GM19099 (cell line): ENCODE results near the gene RTBDN.
A peak's percentile ranks its signal among the peaks of the same experiment; 100 is the strongest.

Source experiments
- POLR2A ChIP-seq: IDR thresholded peaks from 3 replicates; pipeline ENCODE4 v1.6.1; 2011; ENCODE audit warnings: low read depth; ENCODE audit not compliant: insufficient read length; ENCODE audit errors: extremely low read depth

RTBDN gene

DNA sequence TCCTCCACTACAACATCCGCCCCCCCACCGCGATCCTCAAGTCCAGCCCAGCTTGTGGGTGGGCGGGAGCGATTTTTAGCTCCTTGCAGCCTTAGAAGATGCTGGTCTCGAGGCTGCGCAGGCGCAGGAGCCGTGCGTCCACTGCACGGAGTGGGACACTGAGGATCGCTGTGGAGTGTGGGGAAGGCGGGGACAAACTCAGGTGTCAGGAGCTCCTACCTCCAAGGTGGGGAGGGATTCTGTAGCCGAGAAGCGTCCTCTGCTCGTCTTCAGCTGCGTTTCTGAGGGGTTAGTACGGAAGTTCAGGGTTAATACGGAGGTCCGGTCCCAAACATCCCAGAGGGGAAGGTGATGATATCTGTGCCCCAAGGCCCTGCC, at the start of gene RTBDN:
Gene RTBDN (minus strand): TSS at position 14 of the 378 bp plus-strand sequence. CDS start 4,600 bp downstream, outside the sequence.
- no peak for TF ChIP-seq POLR2A

DNA sequence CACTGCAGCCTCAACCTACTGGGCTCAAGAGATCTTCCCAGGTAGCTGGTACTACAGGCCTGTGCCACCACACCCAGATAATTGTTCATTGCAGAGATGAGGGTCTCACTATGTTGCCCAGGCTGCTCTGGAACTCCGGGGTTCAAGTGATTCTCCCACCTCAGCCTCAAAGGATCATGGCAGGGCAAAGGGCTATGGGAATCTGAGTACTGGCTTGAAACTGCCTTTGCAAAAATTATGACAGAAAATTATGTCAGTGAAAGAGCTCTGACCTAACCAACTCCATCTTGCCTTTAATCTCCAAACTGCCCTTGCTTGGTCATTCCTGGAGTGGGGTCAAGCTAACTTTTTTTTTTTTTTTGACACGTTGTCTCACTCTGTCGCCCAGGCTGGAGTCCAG, 48.2 kb upstream of the RTBDN start:
- no peak for TF ChIP-seq POLR2A

DNA sequence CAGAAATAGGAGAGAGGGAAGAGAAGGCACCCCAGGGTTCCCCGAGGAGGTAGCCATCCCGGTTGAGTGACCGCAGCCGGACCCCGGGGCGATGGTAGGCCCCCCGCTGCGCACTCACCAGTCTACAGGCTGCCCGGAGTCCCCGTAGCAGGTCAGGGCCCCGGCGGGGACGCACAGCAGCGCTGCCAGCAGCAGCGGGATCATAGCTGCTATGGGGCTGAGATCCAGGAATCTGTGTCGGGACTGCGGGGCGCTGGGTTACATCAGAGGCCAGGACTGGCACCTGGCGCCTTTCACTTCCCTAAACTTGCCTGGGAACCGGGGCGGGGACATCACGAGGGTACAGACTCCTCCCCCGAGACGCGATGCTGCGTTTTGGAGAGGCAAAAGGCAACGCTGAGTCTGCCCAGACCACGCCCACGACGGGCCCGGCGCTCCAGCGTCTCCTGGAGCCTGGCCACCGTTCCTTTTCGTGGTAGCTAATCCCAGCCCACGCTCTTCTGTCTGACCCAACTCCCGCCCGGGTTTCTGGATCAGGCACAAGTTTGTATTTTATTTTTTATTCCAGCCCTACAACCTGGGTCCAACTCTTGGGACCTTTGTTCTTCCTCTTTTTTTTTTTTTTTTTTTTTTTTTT, 46.9 kb upstream of the RTBDN start, which contains the start of gene DNASE2:
Gene DNASE2 (minus strand): TSS at position 278 of the 637 bp plus-strand sequence. CDS start 74 bp downstream, at position 204.
- peak; percentile 87 for TF ChIP-seq POLR2A

DNA sequence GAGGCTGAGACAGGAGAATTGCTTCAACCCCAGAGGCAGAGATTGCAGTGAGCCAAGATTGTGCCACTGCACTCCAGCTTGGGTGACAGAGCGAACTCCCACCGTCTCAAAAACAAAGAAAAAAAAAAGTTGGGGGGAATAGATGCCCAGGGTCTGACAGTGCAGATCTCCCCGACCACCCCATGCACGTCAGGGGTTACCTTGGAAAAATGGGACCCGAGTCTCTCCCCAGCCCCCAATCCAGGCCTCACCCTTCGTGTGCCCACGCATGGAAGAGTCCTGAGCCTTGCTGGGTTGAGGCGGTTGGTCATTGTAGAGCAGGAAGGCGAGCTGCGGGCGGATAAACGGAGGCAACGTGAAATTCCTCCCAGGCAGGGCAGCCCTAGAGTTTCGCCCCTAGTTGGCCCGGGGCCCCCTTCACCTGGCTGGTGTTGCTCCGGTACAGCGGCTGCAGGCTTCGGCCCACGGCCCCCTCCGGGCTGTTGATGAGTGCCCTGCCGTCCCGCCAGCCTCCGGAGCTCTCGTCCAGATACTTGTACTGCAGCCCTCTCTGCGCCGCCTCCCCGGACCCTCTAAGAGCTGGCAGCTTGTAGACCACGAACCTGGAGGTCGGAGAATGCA, 46.3 kb upstream of the RTBDN start:
- TF ChIP-seq POLR2A = no peak

DNA sequence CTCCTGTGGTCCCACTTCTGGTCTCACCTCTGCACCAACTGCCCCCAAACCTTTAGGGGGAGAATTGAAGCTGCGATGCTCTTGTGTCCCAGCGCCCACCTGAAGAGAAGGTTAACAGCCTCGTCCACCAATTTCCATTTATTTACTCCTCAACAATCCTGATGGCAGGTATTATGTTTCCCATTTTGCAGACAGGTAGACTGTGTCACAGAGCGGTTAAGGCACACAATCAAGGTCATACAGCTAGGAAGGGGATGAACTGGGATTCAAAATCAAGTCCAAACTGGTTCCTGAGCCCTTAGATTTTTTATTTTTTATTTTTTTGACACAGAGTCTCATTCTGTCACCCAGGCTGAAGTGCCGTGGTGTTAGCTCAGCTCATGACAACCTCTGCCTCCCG, 40.7 kb upstream of the RTBDN start:
- TF ChIP-seq POLR2A = no peak

DNA sequence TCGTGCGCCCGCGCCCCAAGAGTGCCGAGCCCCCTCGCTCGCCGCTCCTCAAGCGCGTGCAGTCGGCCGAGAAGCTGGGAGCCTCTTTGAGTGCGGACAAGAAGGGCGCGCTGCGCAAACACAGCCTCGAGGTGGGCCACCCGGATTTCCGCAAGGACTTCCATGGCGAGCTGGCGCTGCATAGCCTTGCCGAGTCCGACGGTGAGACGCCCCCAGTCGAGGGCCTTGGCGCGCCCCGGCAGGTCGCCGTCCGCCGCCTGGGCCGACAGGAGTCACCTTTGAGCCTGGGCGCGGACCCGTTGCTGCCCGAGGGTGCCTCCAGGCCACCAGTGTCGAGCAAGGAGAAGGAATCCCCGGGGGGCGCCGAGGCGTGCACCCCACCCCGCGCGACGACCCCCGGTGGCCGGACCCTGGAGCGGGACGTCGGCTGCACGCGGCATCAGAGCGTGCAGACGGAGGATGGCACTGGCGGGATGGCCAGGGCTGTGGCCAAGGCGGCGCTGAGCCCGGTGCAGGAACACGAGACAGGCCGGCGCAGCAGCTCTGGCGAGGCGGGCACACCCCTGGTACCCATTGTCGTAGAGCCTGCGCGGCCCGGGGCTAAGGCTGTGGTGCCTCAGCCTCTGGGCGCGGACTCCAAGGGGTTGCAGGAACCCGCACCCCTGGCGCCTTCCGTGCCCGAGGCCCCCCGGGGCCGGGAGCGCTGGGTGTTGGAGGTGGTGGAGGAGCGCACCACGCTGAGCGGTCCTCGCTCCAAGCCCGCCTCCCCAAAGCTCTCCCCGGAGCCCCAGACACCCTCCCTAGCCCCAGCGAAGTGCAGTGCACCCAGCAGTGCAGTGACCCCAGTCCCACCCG, 39.7 kb upstream of the RTBDN start:
- TF ChIP-seq POLR2A = no peak

DNA sequence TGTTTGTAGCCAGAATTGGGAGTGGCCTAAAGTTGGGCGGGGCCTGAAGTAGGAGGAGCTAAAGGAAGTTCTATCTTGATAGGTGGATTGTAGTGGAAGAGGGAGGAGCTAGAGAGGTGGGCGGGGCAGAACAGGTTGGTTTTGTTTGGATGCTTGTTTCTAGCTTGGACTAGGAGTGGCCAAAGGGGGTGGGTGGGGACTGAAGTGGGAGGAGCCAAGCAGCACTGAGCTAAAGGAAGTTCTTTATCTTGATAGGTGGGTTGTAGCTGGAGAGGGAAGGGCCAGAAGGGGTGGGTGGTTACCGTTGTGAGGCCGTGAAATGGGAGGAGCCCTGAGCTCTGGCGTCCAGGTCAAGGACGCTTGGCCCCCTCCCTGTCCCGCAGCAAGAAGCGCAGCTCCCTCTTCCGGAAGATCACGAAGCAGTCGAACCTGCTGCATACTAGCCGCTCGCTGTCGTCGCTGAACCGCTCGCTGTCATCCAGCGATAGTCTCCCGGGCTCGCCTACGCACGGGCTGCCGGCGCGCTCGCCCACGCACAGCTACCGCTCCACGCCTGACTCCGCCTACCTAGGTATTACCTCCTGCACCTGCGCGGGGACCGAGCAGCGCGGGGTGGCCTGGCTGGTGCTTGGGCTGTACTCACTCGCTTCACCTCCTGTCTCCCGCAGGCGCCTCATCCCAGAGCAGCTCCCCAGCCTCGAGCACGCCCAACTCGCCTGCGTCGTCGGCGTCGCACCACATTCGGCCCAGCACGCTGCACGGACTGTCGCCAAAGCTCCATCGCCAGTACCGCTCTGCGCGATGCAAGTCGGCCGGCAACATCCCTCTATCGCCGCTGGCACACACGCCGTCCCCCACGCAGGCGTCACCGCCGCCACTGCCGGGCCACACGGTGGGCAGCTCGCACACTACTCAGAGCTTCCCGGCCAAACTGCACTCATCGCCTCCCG, 38.8 kb upstream of the RTBDN start:
- no peak for TF ChIP-seq POLR2A

DNA sequence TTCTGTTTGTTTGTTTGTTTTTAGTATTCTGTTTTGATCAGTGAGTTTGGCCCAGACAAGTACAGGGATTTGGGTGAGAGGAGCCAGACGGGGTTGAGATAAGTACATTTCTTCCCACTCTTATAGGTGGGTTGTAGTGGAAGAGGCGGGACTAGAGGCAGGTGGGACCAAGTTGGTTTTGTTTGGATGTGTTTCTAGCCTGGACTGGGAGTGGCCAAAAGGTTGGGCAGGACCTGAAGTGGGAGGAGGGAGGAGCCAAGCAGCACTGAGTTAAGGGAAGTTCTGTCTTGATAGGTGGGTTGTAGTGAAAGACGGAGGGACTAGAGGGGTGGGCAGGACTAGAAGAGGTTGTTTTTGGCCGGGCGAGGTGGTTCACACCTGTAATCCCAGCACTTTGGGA, 37.9 kb upstream of the RTBDN start:
- TF ChIP-seq POLR2A = no peak

DNA sequence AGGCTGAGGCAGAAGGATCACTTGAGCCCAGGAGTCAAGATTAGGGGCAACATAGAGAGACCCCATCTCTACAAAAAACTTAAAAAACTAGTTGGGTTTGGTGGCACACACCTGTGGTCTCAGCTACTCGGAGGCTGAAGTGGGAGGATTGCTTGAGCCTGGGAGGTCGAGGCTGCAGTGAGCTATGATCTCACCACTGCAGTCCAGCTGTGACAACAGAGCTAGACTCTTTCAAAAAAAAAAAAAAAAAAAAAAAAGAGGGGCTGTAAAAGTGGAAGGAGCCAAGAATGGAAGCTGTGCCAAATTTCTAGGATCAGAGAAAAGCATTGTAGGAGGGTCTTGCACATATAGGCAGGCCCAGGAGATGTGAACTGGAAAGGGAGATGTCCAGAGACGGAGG, 37.3 kb upstream of the RTBDN start:
- no peak for TF ChIP-seq POLR2A

DNA sequence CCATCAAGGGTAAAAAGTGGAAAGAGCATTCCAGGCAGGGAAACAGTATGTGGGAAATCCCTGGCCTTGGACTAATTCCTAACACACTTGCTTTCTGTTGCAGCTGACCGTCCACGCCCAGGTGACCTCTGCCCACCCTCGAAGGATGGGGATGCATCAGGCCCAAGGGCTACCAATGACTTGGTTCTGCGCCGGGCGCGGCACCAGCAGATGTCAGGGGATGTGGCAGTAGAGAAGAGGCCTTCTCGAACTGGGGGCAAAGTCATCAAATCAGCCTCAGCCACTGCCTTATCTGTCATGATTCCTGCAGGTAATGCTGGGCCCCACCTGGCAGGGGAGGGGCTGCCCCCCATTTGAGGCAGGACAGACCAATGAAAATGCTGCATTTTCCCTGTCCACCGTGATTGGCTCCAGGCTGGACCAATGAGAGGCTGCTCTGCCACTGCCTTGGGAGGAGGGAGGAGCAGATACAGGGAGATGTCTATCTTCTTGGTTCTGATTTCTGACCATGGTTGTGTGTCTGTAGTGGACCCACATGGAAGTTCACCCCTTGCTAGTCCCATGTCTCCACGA, 34.2 kb upstream of the RTBDN start:
- TF ChIP-seq POLR2A = no peak

DNA sequence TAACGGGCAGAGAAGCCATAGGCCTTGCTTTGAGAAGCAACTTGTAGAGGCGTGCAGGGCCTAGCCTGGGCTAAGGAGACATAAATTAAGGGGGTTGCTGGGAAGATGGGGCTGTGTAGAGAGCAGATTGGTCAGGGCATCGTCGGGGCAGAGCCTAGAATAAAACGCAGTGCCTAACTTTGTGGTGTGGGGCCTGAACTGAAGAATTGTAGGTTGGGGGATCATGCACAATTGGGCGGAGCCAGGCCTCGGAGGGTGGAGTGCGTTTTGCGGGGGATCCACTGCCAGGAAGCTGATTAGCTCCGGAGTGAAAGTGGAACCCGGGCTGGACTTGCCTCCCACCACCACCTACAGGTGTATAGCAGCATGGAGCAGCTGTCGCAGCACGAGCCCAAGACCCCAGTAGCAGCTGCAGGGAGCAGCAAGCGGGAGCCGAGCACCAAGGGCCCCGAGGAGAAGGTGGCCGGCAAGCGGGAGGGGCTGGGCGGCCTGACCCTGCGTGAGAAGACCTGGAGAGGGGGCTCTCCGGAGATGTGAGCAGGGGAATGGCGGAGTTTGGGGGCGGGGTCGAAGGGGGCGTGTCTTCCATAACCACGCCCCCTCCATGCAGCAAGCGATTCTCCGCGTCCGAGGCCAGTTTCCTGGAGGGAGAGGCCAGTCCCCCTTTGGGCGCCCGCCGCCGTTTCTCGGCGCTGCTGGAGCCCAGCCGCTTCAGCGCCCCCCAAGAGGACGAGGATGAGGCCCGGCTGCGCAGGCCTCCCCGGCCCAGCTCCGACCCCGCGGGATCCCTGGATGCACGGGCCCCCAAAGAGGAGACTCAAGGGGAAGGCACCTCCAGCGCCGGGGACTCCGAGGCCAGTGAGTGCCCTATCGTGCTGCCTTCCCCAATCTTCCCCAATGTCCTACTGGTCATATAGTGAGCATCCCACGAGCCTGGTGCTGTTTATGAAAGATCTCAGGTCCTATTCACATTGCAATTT, 33.0 kb upstream of the RTBDN start:
- TF ChIP-seq POLR2A = peak; percentile 47

DNA sequence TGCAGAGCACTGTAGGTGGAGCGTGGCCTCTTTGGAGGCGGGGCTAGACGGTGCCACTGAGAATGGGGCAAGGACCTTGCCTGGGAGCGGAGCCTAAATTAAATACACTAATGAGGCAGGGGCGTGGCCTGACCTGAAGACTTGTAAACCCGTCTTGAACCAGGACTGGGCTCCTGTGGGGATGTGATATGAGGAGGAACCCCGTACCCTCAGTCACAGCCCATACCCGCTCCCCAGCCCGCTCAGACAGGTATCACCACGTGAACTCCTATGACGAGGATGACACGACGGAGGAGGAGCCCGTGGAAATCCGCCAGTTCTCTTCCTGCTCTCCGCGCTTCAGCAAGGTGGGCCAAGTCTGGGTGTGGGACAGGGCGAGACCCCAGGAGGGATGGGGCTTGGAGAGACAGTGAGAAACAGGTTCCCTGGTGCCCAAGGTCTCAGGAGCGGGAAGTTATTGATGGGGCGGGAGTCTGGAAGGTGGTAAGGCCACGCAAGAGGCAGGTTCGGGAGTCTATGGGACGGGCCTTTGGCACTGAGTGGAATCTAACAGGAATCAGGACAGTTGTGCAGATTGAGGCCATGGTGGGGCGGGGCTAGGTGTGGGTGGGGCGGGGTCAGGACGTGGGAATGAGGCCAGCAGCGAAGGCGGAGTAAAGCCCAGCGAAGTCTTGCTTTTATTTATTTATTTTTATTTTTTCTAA, 32.2 kb upstream of the RTBDN start:
- TF ChIP-seq POLR2A = no peak
